GM08714 (cell line): Measurements from ENCODE around the gene ATP5F1A.
"Not testable (repeated sequence)": the region's sequence is repeated elsewhere in the genome, so short reads cannot be mapped to it uniquely, and the experiment has no call there.

ENCODE experiments used
- H3K4me3 ChIP-seq: fragments of 200-500 bp; sonication (Bioruptor generic); 2 replicates; pipeline ENCODE4 v1.5.1; 2014; ENCODE audit warnings: mild to moderate bottlenecking, low read length, inconsistent platforms
- ZNF274 ChIP-seq: IDR thresholded peaks from 2 replicates; pipeline ENCODE4 v1.6.1; 2012; ENCODE audit warnings: mild to moderate bottlenecking, low read depth, low read length

The ATP5F1A gene

GRCh38 chr18:46096651-46097300 lies 1.3 kb downstream of the ATP5F1A start:
- TF ChIP-seq ZNF274: no peak
- H3K4me3 ChIP-seq: peak overlapping the region; percentile 89

DNA sequence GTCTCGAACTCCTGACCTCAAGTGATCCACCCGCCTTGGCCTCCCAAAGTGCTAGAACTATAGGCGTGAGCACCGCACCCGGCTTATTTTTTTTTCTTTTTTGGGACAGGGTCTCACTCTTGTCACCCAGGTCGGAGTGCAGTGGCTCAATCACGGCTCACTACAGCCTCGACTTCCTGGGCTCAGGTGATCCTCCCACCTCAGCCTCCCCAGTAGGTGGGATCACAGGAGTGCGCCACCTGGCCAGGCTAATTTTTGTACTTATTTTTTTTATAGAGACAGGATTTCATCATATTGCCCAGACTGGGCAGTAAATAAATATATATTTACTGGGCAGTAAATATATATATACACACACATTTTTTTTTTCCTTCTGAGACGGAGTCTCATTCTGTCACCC lies 2.6 kb downstream of the ATP5F1A start:
- H3K4me3 ChIP-seq: no peak overlapping the region
- no peak for TF ChIP-seq ZNF274

- not testable (repeated sequence) for H3K4me3 ChIP-seq
Observed at GRCh38 chr18:46088501-46088900, 9.6 kb downstream of the ATP5F1A start.

DNA sequence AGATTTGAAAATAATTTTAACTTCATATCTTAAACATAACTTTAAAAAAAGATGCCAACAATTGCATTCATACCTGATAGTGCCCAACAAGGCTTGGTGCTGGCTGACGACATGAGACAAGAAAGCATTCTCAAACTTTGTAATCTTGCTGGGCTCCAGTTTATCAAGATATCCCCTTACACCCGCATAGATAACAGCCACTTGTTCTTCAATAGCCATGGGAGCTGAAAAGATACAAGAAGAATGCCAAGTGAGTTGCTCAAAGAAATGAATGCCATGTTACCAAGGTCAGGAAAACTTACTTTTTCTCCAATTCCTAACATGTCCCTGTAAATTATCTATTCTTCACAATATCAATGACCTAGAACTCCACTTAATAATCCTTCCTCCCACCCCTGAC lies 13.7 kb downstream of the ATP5F1A start:
- no peak for TF ChIP-seq ZNF274

GRCh38 chr18:46080156-46080555 lies 17.9 kb downstream of the ATP5F1A start:
- TF ChIP-seq ZNF274: no peak

More for the DNA sequence above, 13.7 kb downstream of the ATP5F1A start:
- H3K4me3 ChIP-seq: no peak overlapping the region

GRCh38 chr18:46079336-46079735 lies 18.8 kb downstream of the ATP5F1A start:
- H3K4me3 ChIP-seq: no peak overlapping the region
- no peak for TF ChIP-seq ZNF274

More at GRCh38 chr18:46080156-46080555, 17.9 kb downstream of the ATP5F1A start:
- no peak overlapping the region for H3K4me3 ChIP-seq

DNA sequence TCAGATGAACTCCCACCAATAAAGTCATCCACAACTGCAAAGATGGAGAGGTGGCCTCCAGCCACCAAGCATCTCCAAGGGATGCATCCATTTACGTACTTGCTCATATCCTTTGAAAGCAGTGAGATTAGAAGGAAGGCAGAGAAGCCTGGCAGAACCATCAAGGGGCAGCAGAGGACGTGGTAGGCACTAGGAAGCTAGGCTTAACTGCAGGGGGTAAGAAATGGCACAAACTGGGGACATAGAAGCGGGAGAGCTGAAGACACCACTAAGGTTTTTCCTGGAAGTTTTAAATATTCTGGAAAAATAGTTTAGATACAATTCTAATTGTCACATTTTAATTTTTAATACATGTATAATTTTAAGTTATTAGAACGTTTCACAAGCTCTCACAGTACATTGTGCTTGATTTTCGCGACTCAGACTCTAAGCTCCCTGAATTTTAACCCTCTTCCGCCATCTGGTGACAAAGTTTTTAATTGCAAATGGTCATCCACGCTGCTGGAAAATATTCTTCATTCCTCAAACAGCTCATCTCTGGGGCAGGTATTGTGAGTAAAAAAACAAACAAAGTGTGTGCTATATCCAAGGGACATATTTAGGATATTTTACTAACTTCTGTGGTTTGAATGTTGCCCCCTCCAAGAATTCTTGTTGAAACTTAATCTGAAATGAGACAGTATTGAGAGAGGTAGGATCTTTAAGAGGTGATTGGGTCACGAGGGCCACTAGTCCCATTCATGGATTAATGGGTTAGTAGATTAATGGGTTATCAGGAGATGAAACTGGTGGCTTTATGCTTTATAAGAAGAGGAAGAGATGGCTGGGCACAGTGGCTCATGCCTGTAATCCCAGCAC lies 24.4 kb downstream of the ATP5F1A start:
- no peak overlapping the region for H3K4me3 ChIP-seq

DNA sequence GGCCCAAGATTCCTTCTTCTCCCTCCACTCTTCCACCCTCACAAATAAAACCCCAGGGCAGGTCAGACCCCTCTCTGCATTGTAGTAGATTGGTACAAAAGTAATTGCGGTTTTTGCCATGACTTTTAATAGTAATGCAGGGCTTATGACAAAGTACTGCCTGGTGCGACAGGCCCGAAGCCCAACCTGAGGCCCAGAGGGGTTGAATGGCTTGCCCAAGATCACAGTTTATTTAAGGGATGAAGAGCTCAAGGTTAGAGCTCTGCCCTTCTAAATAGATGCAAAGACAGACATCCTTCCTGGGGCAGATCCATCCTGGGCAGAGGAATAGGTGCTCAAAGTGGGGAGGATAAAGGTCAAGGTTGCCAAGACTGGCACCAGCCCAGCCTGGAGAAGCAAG lies 25.1 kb downstream of the ATP5F1A start:
- H3K4me3 ChIP-seq: no peak overlapping the region
- no peak for TF ChIP-seq ZNF274

More for the DNA sequence above, 24.4 kb downstream of the ATP5F1A start:
- TF ChIP-seq ZNF274: no peak

DNA sequence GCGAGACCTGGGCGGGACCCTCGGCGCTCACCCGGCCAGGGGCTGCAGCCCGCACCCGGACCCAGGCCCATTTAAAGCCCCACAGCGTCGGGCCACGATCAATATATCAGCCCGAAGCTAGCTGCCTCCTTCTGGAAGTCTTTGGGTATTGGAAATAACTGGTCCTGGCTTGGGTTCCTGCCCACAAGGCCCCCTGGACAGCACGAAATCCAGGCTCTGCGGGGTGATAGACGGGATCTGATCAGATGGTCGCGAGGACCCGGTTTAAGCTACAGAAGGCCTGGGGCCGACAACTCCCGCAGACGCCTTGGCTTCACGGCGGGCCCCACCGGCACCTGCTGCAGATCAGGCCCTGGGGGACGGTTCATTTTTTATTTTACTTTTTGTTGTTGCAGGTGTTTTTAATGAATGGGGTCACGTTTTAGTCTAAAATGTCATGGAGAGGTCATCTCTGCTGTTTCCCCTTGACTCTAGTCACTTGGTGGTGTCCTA lies 25.7 kb downstream of the ATP5F1A start:
- peak overlapping the region; percentile 76; the same call in 1 of the 2 replicates for H3K4me3 ChIP-seq
- TF ChIP-seq ZNF274: no peak

DNA sequence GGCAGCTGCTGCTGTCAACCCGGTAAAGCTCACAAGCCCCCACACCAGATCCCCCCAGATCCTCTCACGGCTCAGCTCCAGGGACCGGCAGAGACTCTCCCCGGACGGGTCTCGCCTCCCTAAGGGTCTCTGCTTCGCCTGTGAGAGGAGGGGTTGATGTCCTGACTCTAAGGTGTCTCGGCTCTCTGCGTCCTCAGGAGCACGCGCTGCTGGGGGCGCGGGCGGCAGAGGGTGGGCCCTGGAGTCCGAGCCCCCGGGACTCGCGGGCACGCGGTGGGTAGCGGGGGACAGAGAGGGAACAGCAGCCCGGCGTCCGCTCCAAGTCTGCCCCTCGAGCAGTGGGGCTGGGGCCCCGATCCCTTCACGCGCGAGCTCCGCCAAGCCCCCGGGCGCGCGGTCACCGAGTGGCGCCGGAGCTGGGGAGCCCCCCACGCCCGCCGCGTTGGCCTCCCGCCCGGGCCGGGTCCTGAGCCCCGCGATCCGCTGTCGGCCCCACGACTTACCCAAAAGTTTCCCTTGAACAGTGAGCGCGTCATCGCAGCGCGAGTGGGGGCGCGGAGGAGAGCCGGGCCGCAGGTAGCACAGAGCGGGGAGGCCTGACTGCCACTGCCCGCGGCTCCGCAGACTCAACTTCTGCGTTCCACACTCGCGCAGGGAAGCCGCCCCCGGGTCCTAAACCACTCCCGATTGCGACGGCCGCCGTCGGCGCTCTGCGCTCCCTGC lies 26.3 kb downstream of the ATP5F1A start, which contains the start of gene PSTPIP2:
PSTPIP2 (minus strand) TSS at position 608 of the 723 bp plus-strand sequence; CDS start at position 536, 72 bp downstream.
- no peak for TF ChIP-seq ZNF274
- H3K4me3 ChIP-seq: peak within 1 kb of the TSS; percentile 76

- TF ChIP-seq ZNF274: no peak
- peak overlapping the region; percentile 76 for H3K4me3 ChIP-seq
Observed at GRCh38 chr18:46070815-46071652, 27.1 kb downstream of the ATP5F1A start.

DNA sequence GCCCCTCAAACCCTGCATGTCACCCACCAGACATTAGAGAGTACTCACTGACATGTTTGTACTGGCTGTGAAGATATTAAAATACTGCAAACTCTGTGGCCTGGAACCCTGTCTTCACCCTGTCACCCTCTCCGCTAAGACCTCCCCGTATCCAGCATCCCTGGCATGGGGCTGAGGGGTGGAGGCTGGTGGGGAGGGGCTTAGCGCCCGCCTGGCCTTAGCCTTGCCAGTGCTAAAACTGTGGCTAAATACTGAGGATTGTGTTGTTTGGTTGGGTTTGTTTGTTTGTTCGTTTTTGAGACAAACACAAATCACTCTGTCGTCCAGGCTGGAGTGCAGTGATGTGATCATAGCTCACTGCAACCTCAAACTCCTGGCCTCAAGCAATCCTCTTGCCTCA lies 27.9 kb downstream of the ATP5F1A start:
- H3K4me3 ChIP-seq: no peak overlapping the region
- no peak for TF ChIP-seq ZNF274

DNA sequence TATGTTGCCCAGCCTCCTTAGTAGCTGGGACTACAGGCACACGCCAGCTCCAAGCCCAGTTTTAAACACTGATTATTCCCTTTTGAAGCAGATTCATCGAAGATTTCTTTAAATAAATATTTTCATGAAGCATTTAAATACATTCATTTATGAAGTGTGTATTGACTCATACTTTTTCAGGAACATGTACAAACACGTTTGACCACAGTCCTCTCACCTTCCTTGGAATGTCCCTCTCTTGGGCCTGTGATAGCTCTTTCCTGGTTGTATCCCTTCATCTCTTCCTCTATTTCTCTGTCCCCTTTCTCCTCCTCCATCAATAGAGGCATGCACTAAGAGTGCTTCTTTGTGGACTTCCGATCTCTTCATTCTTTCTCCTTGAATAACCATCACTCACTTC lies 28.6 kb downstream of the ATP5F1A start:
- H3K4me3 ChIP-seq: no peak overlapping the region
- TF ChIP-seq ZNF274: no peak
